GM18498 (cell line): ENCODE results near the gene IGF1R.
"Not testable (repeated sequence)": the region's sequence is repeated elsewhere in the genome, so short reads cannot be mapped to it uniquely, and the experiment has no call there.

Source experiments
- ATAC-seq: cut with Tn5 transposase; IDR thresholded peaks from one replicate; pipeline ENCODE4 v1.9.1; 2021; ENCODE audit warnings: mild to moderate bottlenecking, moderate library complexity; ENCODE audit not compliant: unreplicated experiment

The IGF1R gene

DNA sequence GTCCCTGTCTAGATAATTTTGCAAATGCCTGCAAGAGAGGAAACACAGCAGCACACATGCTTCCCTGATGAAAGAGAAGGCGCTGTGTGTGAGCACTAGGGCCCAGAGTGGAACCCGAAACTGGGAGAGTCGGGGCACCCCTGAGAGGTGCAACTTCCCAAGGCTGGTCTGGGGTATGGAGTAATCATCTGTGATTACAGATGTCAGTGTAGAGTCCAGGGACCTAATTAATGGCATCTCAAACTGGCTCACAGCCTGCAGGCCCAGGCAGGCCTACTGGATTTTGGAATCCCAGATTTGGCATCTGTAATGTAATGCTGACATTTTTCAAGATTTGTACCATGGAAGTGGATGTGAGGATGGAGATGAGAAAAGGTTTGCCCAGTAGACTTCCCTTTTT, 329.8 kb downstream of the IGF1R start:
- no peak for ATAC-seq

- no peak for ATAC-seq
Observed at GRCh38 chr15:98980899-98981228, 332.5 kb downstream of the IGF1R start.

GRCh38 chr15:98981851-98982722, 333.7 kb downstream of the IGF1R start:
- peak; percentile 60 for ATAC-seq

- no peak for ATAC-seq
Observed at GRCh38 chr15:98983334-98983733, 335.0 kb downstream of the IGF1R start.

DNA sequence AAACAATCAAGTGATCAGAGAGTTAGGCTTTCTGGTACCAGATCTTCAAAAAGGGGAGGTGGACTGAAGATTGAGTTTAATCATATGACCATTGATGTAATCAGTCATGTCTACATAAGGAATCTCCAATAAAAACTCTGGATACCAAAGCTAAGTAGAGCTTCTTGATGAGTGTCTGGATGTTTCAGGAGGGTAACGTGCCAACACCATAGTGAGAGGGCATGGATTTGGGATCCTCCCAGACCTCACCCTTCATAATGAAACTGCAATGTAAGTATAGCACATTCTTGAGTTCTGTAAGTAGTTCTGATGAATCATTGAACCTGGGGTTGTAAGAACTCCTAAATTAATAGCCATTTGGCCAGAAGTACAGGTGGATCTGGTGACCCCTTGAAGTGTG, 337.9 kb downstream of the IGF1R start:
- ATAC-seq = no peak

DNA sequence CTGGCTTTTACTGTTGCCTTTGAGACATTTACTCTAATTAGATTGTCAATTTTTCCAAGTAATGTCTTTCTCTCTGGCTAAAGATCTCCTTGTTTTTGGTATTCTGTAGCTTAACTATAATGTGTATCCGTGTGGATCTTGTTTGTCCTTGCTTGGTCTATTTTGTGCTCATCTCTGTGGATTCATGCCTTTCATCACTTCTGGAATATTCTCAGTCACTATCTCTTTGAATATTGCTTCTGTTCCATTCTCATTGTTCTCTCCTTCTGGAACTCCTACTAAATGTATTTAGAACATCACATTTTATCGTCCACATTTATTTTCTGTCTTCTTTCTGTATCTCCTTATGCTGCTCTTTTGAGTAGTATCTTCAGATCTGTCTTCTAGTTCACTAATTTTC, 346.6 kb downstream of the IGF1R start:
- no peak for ATAC-seq

GRCh38 chr15:98996169-98996568, 347.8 kb downstream of the IGF1R start:
- ATAC-seq = no peak

GRCh38 chr15:98996624-98997023, 348.3 kb downstream of the IGF1R start:
- no peak for ATAC-seq

DNA sequence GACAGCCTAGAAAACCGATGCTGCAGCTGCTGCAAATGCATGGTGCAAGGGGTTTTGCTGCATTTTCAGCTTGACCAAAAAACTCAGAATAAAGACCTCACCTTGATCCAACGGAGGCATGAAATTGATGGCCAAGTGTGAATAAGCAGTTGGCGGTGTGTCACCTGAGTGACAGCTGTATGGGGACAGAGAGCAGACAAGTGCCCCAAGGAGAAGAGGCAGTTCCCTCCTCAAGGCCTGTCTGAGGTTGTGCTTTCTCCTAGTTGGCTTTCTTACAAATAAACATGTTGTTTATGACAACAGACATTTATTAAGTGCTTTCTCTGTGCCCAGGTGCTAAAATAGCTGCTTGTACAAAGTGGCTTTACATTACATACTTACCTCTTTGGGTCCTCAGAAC, 349.0 kb downstream of the IGF1R start:
- no peak for ATAC-seq

DNA sequence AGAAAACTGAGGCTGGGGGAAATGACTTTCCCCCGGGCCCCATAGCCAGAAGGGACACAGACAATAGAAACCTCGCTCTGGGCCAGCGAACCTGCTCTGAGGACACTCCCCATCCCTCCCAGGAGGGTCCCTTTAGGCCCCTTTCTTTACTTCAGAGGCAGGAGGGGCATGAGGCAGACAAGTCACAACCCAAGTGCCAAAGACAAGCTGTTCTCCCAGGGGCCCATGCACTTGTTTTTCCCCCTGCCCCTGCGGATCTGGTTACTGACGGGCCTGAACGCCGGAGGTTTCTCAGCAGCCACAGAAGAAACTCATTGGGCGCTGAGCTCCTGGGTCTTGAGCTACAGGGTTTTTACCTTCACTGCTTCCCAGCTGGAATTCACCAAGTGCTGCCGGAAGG, 349.4 kb downstream of the IGF1R start:
- no peak for ATAC-seq

GRCh38 chr15:98998279-98998678, 349.9 kb downstream of the IGF1R start:
- ATAC-seq = no peak

- ATAC-seq = no peak
Observed at GRCh38 chr15:98999233-98999632, 350.9 kb downstream of the IGF1R start.

DNA sequence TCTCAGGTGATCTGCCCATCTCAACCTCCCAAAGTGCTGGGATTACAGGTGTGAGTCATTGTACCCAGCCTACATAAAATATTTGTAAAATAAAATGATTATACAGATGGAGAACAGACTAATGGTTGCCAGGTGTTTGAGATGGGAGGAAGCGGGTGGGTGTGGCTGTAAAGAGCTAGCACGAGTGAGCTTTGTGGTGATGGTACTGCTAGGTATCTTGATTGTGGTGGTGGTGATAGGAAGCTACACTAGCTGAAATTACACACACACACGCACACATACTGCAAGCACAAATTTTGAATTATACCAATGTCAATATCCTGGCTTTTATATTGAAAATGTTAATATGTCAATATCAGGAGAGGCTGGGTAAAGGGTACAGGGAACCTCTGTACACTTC, 353.9 kb downstream of the IGF1R start:
- ATAC-seq = no peak

DNA sequence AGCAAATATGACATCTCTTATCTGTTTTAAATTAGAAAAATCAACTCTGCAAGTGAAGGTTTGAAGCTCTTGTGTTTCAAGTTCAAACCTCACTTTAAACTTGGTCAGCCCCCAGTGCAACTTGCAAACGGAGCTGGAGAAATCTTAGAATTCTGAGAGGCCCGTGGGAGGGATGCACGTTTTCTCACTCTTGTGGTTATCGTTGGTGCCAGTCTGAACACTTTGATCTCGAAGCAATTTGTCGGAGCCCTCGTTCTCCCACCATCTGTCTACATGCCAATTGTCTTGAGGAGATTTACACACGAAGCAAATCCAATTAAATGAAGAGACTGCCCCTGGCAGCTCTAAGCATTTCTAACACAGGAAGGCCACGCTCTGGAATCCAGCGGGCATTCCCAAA, 355.0 kb downstream of the IGF1R start:
- not testable (repeated sequence) for ATAC-seq

DNA sequence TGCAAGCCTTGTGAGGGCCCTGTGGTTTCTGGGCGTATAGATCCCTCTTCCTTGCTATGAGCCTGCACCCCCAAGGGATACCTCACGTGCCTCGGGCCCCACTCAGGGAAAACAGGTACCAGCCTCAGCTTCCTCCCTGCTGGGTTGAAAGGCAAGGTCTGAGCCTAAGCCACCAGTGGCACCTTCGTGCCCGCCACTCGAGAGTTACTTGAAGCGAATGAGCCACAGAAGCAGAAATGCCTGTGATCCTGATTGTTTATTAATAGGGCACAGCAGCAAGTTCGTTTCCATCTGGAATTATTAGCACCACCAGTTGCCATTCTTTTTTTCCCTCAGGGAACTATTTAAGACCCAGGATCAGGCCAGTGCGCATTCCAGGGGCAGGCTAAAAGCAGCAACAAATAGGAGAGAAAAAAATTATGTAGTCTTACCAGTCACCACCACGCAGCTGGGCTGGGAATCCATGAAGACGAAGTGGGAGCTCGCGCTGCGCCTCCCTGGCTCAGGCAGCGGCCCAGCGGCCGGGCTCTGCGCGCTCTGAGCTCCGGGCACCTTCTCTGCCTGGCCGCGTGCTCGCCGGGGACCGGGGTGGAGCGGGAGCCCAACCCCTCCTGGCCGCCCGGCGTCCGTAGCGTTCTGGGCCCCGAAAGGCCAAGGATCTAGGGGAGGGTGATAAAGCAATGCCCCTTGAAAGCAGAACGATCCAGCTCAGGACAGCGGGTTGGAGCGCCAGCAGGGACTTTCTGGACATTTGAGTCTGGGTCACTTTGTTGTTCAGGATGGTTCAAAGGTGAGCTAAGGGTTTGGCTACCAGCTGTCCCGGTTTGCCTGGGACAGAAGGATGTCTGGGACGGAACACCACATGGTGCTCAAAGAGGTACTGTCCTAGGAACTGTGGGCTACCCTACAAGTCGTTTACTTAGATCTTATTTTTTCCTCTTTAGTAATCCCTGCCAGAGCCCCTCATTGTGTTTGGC, 356.9 kb downstream of the IGF1R start:
- not testable (repeated sequence) for ATAC-seq

GRCh38 chr15:99006146-99006545, 357.8 kb downstream of the IGF1R start:
- no peak for ATAC-seq

- no peak for ATAC-seq
Observed at GRCh38 chr15:99006904-99007495, 358.7 kb downstream of the IGF1R start.

GRCh38 chr15:99009741-99010330, 361.5 kb downstream of the IGF1R start:
- no peak for ATAC-seq

- ATAC-seq = no peak
Observed at GRCh38 chr15:99010768-99011167, 362.4 kb downstream of the IGF1R start.
